Measurements from ENCODE around the gene OVCA2.

- TF ChIP-seq GATA2 (IDR thresholded peaks at IDR 0.05; ENCODE audit: low read depth, low read length), result no peak
- TF ChIP-seq GATA3 (IDR thresholded peaks at IDR 0.05; ENCODE audit: low read depth, low read length), result no peak
Observed at GRCh38 chr17:2012499-2012898, 29.3 kb upstream of the OVCA2 start.

Data from SH-SY5Y (cell line).